ENCODE results near the gene KCNH4. TPM values are rescaled to one million over a fixed set of nuclear protein-coding genes. Genes with fewer than 3 reads are reported as not detected.
A peak's percentile ranks its signal among the peaks of the same experiment; 100 is the strongest.

The KCNH4 gene
- total and polyA plus RNA-seq, 9 donors: 0.07 to 0.40 (median 0.12) TPM; not detected in 4

GRCh38 chr17:42138749-42139492 is 42.0 kb downstream of the KCNH4 start:
- Histone ChIP-seq H3K27ac (peak overlapping the region in 1 of 2 donors; percentile 35), H3K9me3 (no peaks in the 10 kb centered on the region), H3K4me1 (ENCODE audit: insufficient read depth) (peaks cover 11% of the 10 kb centered on the region), H3K4me3 (no peak overlapping the region), H3K27me3 (no peaks in the 10 kb centered on the region), H3K36me3 (no peaks in the 10 kb centered on the region)
- TF ChIP-seq, protein P1, sequence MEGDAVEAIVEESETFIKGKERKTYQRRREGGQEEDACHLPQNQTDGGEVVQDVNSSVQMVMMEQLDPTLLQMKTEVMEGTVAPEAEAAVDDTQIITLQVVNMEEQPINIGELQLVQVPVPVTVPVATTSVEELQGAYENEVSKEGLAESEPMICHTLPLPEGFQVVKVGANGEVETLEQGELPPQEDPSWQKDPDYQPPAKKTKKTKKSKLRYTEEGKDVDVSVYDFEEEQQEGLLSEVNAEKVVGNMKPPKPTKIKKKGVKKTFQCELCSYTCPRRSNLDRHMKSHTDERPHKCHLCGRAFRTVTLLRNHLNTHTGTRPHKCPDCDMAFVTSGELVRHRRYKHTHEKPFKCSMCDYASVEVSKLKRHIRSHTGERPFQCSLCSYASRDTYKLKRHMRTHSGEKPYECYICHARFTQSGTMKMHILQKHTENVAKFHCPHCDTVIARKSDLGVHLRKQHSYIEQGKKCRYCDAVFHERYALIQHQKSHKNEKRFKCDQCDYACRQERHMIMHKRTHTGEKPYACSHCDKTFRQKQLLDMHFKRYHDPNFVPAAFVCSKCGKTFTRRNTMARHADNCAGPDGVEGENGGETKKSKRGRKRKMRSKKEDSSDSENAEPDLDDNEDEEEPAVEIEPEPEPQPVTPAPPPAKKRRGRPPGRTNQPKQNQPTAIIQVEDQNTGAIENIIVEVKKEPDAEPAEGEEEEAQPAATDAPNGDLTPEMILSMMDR (IDR thresholded peaks at IDR 0.05): no peak
- no peak for TF ChIP-seq EP300 (IDR thresholded peaks at IDR 0.05)
- TF ChIP-seq POLR2A (IDR thresholded peaks at IDR 0.05): no peak
- intact Hi-C loops (cut with DNase I): no loop called here
- 45 to 55% (median 52%) methylated on average over 7 of the region's 7 CpGs for WGBS, 3 donors
- peak in 1 of 5 donors; percentile 39 for DNase-seq

GRCh38 chr17:42136654-42137051 is 44.3 kb downstream of the KCNH4 start:
- no peaks in the 10 kb centered on the region for H3K9me3 ChIP-seq
- no peak overlapping the region for H3K4me3 ChIP-seq
- intact Hi-C loops (cut with DNase I): no loop called here

GRCh38 chr17:42135664-42136653 is 45.0 kb downstream of the KCNH4 start:
- Histone ChIP-seq H3K4me3 (no peak overlapping the region), H3K4me1 (ENCODE audit: insufficient read depth) (peaks cover 10% of the 10 kb centered on the region), H3K27ac (peak overlapping the region in 1 of 2 donors; percentile 51), H3K36me3 (no peaks in the 10 kb centered on the region), H3K9me3 (no peaks in the 10 kb centered on the region), H3K27me3 (no peaks in the 10 kb centered on the region)
- peak; percentile 78 to 82 (median 78) for DNase-seq
- TF ChIP-seq POLR2A (IDR thresholded peaks at IDR 0.05) (no peak), EP300 (IDR thresholded peaks at IDR 0.05) (no peak)
- TF ChIP-seq, protein P1 (IDR thresholded peaks at IDR 0.05): no peak
- intact Hi-C loops (cut with DNase I): no loop called here
- 14 to 36% (median 25%) methylated on average over 15 of the region's 15 CpGs for WGBS, 3 donors

More at GRCh38 chr17:42136654-42137051, 44.3 kb downstream of the KCNH4 start:
- WGBS, 3 donors: 25 to 48% (median 37%) methylated on average over 3 of the region's 3 CpGs
- Histone ChIP-seq H3K27ac (peak overlapping the region; percentile 25 to 51), H3K4me1 (ENCODE audit: insufficient read depth) (peaks cover 10% of the 10 kb centered on the region), H3K27me3 (no peaks in the 10 kb centered on the region), H3K36me3 (no peaks in the 10 kb centered on the region)
- TF ChIP-seq, protein P1 (IDR thresholded peaks at IDR 0.05): no peak
- no peak for TF ChIP-seq EP300 (IDR thresholded peaks at IDR 0.05)
- no peak for TF ChIP-seq POLR2A (IDR thresholded peaks at IDR 0.05)
- no peak for DNase-seq

GRCh38 chr17:42135151-42135550 is 45.8 kb downstream of the KCNH4 start:
- no peaks in the 10 kb centered on the region for H3K36me3 ChIP-seq
- H3K4me1 ChIP-seq (ENCODE audit: insufficient read depth): peaks cover 10% of the 10 kb centered on the region
- H3K9me3 ChIP-seq: no peaks in the 10 kb centered on the region
- H3K27ac ChIP-seq: peak overlapping the region in 1 of 2 donors; percentile 51
- WGBS, 3 donors: 39 to 58% (median 49%) methylated on average over 6 of the region's 6 CpGs
- DNase-seq: no peak
- no peak for TF ChIP-seq POLR2A (IDR thresholded peaks at IDR 0.05)
- no peak for TF ChIP-seq EP300 (IDR thresholded peaks at IDR 0.05)
- TF ChIP-seq, protein P1 (IDR thresholded peaks at IDR 0.05): no peak
- H3K4me3 ChIP-seq: no peak overlapping the region
- H3K27me3 ChIP-seq: no peaks in the 10 kb centered on the region
- intact Hi-C loops (cut with DNase I): no loop called here

Data from ovary (tissue), 9 donors.